CD14-positive monocyte (primary cell): ENCODE results near the gene HMMR. TPM values are rescaled to one million over a fixed set of nuclear protein-coding genes. Genes with fewer than 3 reads are reported as not detected.

Source experiments
- DNase-seq, 3 donors: peaks; one replicate each; pipeline ENCODE4 v3.0.0-alpha.2; 2011 to 2022
- H2AFZ ChIP-seq: 2 replicates; pipeline ENCODE4 v1.6.0; 2012; ENCODE audit warnings: mild to moderate bottlenecking, low read depth, low read length, inconsistent platforms; ENCODE audit not compliant: insufficient read depth, poor library complexity, severe bottlenecking
- H3K27ac ChIP-seq, 2 donors: 1 replicate in 1 of 2; 2 replicates in 1 of 2; pipeline ENCODE4 v1.5.1; 2012 to 2013; ENCODE audit warnings: low read length in 2 of 2, control low read depth in 1 of 2, inconsistent platforms in 1 of 2, low read depth in 1 of 2, mild to moderate bottlenecking in 1 of 2
- H3K27me3 ChIP-seq, 2 donors: one replicate each; pipeline versions ENCODE4 v1.6.0 to v1.6.1; 2011 to 2013; ENCODE audit warnings: low read length in 2 of 2; ENCODE audit not compliant: control insufficient read depth in 2 of 2, insufficient read depth in 2 of 2
- H3K36me3 ChIP-seq, 2 donors: replicated peaks in 1 of 2; 1 replicate in 1 of 2; 2 replicates in 1 of 2; pipeline versions ENCODE4 v1.5.1 to v1.6.1; 2012 to 2013; ENCODE audit warnings: low read length in 2 of 2, control low read depth in 1 of 2, inconsistent platforms in 1 of 2, mild to moderate bottlenecking in 1 of 2; ENCODE audit not compliant: insufficient read depth in 2 of 2, control insufficient read depth in 1 of 2
- H3K4me1 ChIP-seq, 2 donors: 1 replicate in 1 of 2; 2 replicates in 1 of 2; pipeline versions ENCODE4 v1.5.1 to v1.6.1; 2012 to 2013; ENCODE audit warnings: low read length in 2 of 2, control low read depth in 1 of 2, inconsistent platforms in 1 of 2, mild to moderate bottlenecking in 1 of 2, moderate library complexity in 1 of 2; ENCODE audit not compliant: insufficient read depth in 2 of 2, control insufficient read depth in 1 of 2
- H3K4me2 ChIP-seq: replicated peaks from 2 replicates; pipeline ENCODE3; 2012; ENCODE audit warnings: low read length, moderate library complexity, mild to moderate bottlenecking; ENCODE audit not compliant: poor library complexity, severe bottlenecking; ENCODE audit errors: extremely low read depth
- H3K4me3 ChIP-seq, 3 experiments: fragments of 200-600 bp in 1 of 3; sonication (generic) in 1 of 3; replicated peaks in 1 of 3; 1 replicate in 2 of 3; 2 replicates in 1 of 3; pipeline ENCODE4 v1.5.1; 2011 to 2013; ENCODE audit warnings: low read length in 3 of 3, mild to moderate bottlenecking in 3 of 3, control low read depth in 2 of 3, low read depth in 2 of 3, inconsistent platforms in 1 of 3, moderate library complexity in 1 of 3
- H3K79me2 ChIP-seq: 2 replicates; pipeline ENCODE4 v1.6.0; 2012; ENCODE audit warnings: mild to moderate bottlenecking, control low read depth, inconsistent platforms, low read length, moderate library complexity; ENCODE audit not compliant: insufficient read depth
- H3K9ac ChIP-seq: 2 replicates; pipeline ENCODE4 v1.6.0; 2017; ENCODE audit warnings: low read length, mild to moderate bottlenecking; ENCODE audit not compliant: insufficient read depth, poor library complexity, severe bottlenecking
- H3K9me3 ChIP-seq, 2 donors: replicated peaks in 1 of 2; 1 replicate in 1 of 2; 2 replicates in 1 of 2; pipeline versions ENCODE4 v1.5.1 to v1.6.1; 2012 to 2013; ENCODE audit warnings: low read length in 2 of 2, control low read depth in 1 of 2; ENCODE audit not compliant: control insufficient read depth in 1 of 2, insufficient read depth in 1 of 2
- H4K20me1 ChIP-seq: 2 replicates; pipeline ENCODE4 v1.6.0; 2012; ENCODE audit warnings: mild to moderate bottlenecking, low read length, control low read depth, moderate library complexity; ENCODE audit not compliant: insufficient read depth
- H3K27ac Mint-ChIP-seq, 7 donors: one replicate each; pipeline ENCODE4 v1.8.0; 2020; ENCODE audit warnings: mild to moderate bottlenecking in 7 of 7, mixed read lengths in 7 of 7, moderate library complexity in 6 of 7, inconsistent platforms in 2 of 7
- H3K27me3 Mint-ChIP-seq, 3 donors: one replicate each; pipeline ENCODE4 v1.8.0; 2021 to 2022; ENCODE audit warnings: low read depth in 3 of 3, mild to moderate bottlenecking in 3 of 3, mixed read lengths in 3 of 3, moderate library complexity in 3 of 3, inconsistent platforms in 1 of 3
- H3K36me3 Mint-ChIP-seq, 2 donors: one replicate each; pipeline ENCODE4 v1.8.0; 2020; ENCODE audit warnings: mixed read lengths in 2 of 2, inconsistent platforms in 1 of 2, mild to moderate bottlenecking in 1 of 2
- H3K4me1 Mint-ChIP-seq: one replicate; pipeline ENCODE4 v1.8.0; 2020; ENCODE audit warnings: mild to moderate bottlenecking, mixed read lengths
- H3K4me3 Mint-ChIP-seq, 2 donors: one replicate each; pipeline ENCODE4 v1.8.0; 2020; ENCODE audit warnings: mild to moderate bottlenecking in 2 of 2, mixed read lengths in 2 of 2, moderate library complexity in 1 of 2
- H3K9me3 Mint-ChIP-seq, 7 donors: one replicate each; pipeline ENCODE4 v1.8.0; 2020 to 2022; ENCODE audit warnings: mixed read lengths in 7 of 7, mild to moderate bottlenecking in 6 of 7, moderate library complexity in 6 of 7, inconsistent platforms in 2 of 7
- CTCF ChIP-seq: fragments of 200-600 bp; IDR thresholded peaks from one replicate; pipeline ENCODE4 v1.8.0; 2022; ENCODE audit warnings: antibody characterized with exemption, mild to moderate bottlenecking
- WGBS: methylation state at CpG from one replicate; pipeline ENCODE4 v1.1.5; 2013; ENCODE audit warnings: missing lambda C conversion rate; ENCODE audit not compliant: insufficient coverage; 5-methylcytosine and 5-hydroxymethylcytosine counted together
- intact Hi-C, 2 donors: fragments of 100-400 bp; cut with micrococcal nuclease; formaldehyde crosslinking; loops; one replicate each; pipeline versions ENCODE4 v1.15.0 to v1.15.1; 2023
- polyA plus RNA-seq, 3 donors: library from polyadenylated mRNA; depleted of rRNA in 1 of 3; unstranded in 2 of 3; stranded (reverse) in 1 of 3; fragments of 300-500 nt in 2 of 3; fragments of >200 nt in 1 of 3; fragmentation: Illumina TruSeq in 2 of 3; gene quantifications; 1 replicate in 2 of 3; 2 replicates in 1 of 3; pipeline ENCODE4 v1.2.3, GENCODE V29; 2012 to 2021

The HMMR gene
- polyA plus RNA-seq, 3 donors: 0.29 TPM; not detected in 2

- WGBS: no CpG with 5 or more reads among the region's 3 CpGs
These were observed 70.8 kb downstream of the HMMR start for GRCh38 chr5:163531272-163531671.

GRCh38 chr5:163532171-163533084 is 72.0 kb downstream of the HMMR start:
- Mint-ChIP-seq H3K9me3 (peaks cover 0 to 8% (median 5%) of the 10 kb centered on the region in 7 donors), H3K27me3 (peaks cover 2 to 3% (median 2%) of the 10 kb centered on the region in 3 donors), H3K36me3 (no peaks in the 10 kb centered on the region), H3K4me1 (no peaks in the 10 kb centered on the region), H3K4me3 (no peak overlapping the region), H3K27ac (no peak overlapping the region)
- Histone ChIP-seq H3K4me1 (no peaks in the 10 kb centered on the region), H4K20me1 (no peaks in the 10 kb centered on the region), H3K4me3 (no peak overlapping the region), H2AFZ (no peak overlapping the region), H3K9me3 (no peaks in the 10 kb centered on the region), H3K79me2 (no peaks in the 10 kb centered on the region), H3K36me3 (no peaks in the 10 kb centered on the region), H3K27ac (no peak overlapping the region), H3K27me3 (no peaks in the 10 kb centered on the region), H3K4me2 (no peak overlapping the region), H3K9ac (no peak overlapping the region)
- 92% methylated on average over 2 of the region's 5 CpGs for WGBS
- intact Hi-C loops: no loop called here
- TF ChIP-seq CTCF: no peak
- no peak for DNase-seq

More at GRCh38 chr5:163531272-163531671, 70.8 kb downstream of the HMMR start:
- Histone ChIP-seq H4K20me1 (no peaks in the 10 kb centered on the region), H3K79me2 (no peaks in the 10 kb centered on the region), H3K9me3 (no peaks in the 10 kb centered on the region), H2AFZ (no peak overlapping the region), H3K27me3 (no peaks in the 10 kb centered on the region), H3K4me3 (no peak overlapping the region), H3K27ac (no peak overlapping the region), H3K36me3 (no peaks in the 10 kb centered on the region), H3K4me2 (no peak overlapping the region), H3K9ac (no peak overlapping the region), H3K4me1 (no peaks in the 10 kb centered on the region)
- TF ChIP-seq CTCF: no peak
- Mint-ChIP-seq H3K27ac (no peak overlapping the region), H3K4me1 (no peaks in the 10 kb centered on the region), H3K4me3 (no peak overlapping the region), H3K27me3 (peaks cover 0 to 3% (median 2%) of the 10 kb centered on the region in 3 donors), H3K9me3 (peaks cover 0 to 6% (median 4%) of the 10 kb centered on the region in 7 donors), H3K36me3 (no peaks in the 10 kb centered on the region)
- DNase-seq: no peak
- intact Hi-C loops: no loop called here
